H4 (cell line): ENCODE data around the gene PLCG2. TPM values are rescaled to one million over a fixed set of nuclear protein-coding genes. Genes with fewer than 3 reads are reported as not detected.
"Not testable (repeated sequence)": the region's sequence is repeated elsewhere in the genome, so short reads cannot be mapped to it uniquely, and the experiment has no call there.

Experiments used
- DNase-seq: peaks from one replicate; pipeline ENCODE4 v3.0.0-alpha.2; 2015; ENCODE audit warnings: low spot score
- total RNA-seq: library from RNA; depleted of rRNA; stranded (reverse); fragments of >200 nt; shearing (Covaris generic); gene quantifications from 2 replicates; pipeline ENCODE4 v1.2.3, GENCODE V29; 2014

Gene PLCG2
- total RNA-seq, 1 experiment from 2014 or later: 3.2 TPM

DNA sequence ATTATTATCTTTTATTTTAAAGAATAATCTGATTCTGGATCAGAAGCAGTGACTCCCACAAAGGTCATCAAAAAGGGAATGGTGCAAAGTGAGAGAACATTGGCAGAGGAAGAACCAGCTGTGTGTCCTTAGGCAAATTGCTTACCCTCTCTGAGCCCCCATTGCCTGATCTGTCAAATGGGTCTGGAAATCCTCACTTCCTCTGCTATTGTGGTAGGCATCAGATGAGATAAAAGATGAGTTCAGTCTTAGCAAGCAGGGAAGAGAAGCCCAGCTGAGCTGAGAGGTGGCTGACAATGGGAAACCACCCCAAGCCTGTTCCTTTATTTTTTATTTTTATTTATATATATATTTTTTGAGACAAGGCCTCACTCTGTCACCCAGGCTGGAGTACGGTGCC is 24.2 kb upstream of the PLCG2 start:
- no peak for DNase-seq

GRCh38 chr16:81755915-81756614 is 23.0 kb upstream of the PLCG2 start:
- DNase-seq: no peak

DNA sequence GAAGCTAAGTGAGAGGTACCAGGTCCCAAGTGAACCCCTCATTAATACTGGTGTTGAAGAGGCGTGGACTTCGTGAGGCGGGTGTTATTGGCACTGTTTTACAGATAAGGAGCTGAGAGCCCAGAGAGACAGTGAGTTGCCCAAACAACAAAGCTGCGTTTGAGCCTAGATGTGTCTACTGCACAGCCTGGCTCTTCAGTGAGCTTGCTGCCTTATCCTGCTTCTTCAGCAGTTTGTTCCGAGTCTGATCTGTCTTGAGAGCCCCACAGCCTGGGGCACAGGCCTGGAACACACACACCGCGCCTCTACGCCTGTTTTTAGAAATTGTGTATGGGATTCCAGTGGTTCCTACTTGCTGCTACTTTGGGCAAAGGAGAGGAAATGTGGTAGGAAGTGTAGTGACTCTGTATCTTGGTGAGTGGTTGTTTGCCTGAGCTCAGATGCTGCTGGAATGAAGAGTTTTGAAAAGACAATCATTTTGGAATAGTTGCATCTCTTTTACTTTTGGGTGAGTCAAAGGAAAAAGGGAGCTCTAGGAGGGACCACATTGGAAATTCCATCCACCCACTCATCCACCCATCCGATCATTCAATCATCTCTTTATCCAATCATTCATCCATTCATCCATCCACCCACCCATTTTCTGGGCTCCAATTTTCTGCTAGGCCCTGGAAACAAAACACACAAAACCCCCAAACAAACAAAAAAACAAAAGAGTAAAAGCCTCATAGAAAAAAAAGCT is 22.3 kb upstream of the PLCG2 start:
- DNase-seq: no peak

DNA sequence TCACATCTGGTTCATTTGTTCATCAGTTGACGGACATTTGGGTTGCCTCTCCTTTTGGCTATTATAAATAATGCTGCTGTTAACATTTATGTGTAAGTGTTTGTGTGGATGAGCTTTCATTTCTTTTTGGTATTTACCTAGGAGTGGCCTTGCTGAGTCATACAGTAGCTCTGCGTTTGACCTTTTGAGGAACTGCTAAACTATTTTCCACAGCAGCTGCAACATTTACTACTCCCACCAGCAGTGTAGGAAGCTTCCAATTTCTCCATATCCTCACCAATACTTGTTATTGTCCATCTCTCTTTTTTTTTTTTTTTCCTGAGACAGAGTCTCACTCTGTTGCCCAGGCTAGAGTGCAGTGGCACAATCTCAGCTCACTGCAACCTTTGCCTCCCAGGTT is 20.7 kb upstream of the PLCG2 start:
- DNase-seq: no peak

- not testable (repeated sequence) for DNase-seq
Measured at GRCh38 chr16:81762322-81762721, 16.8 kb upstream of the PLCG2 start.

DNA sequence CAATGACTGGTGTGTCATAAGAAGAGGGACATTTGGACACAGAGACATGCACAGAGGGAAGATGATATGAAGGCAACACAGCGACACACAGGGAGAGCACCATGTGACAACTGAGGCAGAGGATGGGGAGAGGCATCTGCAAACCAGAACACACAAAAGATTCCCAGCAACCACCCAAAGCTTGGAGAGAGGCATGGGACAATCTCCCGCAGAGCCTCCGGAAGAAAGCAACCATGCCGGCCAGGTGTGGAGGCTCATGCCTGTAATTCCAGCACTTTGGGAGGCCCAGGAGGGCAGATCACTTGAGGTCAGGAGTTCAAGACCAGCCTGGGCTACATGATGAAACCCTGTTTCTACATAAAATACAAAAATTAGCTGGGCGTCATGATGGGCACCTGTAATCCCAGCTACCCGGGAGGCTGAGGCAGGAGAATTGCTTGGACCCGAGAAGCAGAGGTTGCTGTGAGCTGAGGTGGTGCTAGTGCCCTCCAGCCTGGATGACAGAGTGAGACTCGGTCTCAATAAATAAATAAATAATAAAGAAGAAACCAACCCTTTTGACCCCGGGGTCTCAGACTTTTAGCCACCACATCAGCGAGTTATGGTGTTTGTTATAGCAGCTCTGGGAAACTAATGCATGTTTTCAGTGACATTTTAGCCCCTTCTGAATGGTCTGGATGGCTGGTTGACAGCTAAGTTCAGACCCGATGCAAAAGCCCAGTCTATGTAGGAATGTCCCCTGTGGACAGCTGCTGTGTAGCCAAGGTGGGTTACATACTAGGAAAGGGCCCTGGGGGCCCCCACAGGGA is 13.8 kb upstream of the PLCG2 start:
- peak; percentile 34 for DNase-seq

DNA sequence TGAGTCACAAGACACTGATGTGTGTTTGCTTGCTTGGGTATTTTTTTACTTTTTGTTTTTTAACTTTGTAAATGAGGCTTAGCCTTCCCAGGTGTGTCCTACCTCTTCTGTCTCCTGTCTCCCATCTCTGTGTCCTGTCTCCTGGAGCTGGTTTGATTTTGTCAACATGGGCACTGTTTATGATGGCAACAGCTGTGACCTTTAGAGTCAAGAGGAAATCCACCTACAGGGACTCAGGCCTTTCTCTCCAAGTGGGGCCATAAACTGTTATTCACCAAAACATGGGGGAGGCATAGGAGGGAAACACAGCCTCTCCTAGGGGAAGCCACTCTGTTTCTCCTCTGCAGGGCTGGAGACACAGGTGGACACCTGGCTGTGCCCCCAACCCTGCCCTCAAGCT is 13.1 kb upstream of the PLCG2 start:
- no peak for DNase-seq

DNA sequence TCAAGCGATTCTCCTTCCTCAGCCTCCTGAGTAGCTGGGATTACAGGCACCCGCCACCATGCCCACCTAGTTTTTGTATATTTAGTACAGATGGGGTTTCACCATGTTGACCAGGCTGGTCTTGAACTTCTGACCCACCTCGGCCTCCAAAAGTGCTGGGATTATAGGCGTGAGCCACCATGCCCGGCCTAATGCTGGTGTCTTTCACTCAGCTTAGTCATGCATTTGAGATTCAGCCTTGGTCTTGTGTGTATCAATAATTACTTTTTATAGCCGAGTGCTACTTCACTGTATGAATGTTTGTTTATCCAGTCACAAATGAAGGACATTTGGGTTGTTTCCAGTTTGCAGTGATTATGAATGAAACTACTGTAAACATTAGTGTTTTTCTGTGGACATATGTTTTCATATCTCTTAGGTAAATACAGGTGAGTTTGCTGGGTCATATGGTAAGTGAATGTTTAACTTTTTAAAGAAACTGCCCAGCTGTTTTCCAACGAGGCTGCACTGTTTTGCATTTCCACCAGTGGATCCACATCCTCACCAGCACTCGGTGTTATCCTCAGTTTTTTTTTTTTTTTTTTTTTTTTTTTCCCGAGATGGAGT is 11.0 kb upstream of the PLCG2 start:
- DNase-seq: no peak

- DNase-seq: no peak
Measured at GRCh38 chr16:81770008-81770407, 9.1 kb upstream of the PLCG2 start.

GRCh38 chr16:81774348-81774747 is 4.7 kb upstream of the PLCG2 start:
- DNase-seq: no peak

GRCh38 chr16:81775570-81775969 is 3.5 kb upstream of the PLCG2 start:
- DNase-seq: no peak

DNA sequence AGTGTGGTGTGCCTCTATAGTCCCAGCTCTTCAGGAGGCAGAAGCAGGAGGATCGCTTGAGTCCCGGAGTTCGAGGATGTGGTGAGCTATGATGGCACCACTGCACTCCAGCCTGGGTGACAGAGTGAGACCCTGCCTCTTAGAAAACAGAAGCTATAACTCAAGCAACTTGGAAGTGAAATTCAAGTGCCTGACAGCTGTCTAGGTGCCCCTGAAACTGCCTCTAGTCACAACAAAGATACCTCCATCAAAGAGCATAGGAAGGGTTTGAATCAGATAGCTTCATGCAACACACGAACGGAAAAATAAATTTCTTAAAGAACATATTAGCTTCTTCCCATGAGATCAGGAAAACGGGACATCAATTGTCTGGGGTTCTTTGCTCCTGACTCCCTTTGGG is 860 bp upstream of the PLCG2 start:
- DNase-seq: no peak

- no peak for DNase-seq
Measured at GRCh38 chr16:81779536-81780320, 637 bp downstream of the PLCG2 start.

DNA sequence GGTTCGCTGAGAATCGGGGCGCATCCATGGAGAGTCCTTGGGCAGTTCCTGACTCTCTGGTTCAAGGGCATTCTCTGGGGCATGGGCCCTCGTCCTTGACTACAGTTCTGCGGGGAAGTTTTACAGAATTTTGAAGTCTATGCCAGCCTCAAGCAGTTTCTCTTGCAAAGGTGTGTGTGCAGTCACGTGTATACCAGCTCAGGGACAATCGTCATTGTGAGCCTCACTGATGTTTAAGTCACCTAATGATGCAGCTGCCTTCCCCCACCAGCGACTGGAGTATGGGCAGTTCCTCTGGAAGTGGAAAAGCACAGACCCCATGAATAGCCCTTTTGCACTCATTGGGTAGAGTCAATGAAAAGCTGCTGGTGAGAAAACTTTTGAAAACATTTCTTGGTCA is 1.3 kb downstream of the PLCG2 start:
- DNase-seq: no peak

DNA sequence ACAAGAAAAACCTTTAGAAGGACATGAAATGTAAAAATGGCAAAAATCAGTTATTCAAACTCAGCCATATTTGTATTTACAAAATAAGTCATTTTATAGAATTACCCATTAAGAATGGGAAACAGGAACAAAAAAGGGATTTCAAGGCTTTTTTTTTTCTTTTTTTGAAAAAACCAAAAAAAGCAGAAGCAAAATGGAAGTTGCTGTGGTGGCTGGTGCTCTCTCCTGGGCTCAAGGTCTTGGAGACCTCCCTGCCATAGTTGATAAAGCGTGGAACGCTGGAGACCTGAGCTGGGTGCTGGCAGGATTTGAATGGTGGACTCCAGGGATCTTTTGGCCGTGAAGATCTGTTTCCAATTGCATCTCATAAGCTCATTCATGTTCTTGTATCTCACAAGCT is 3.1 kb downstream of the PLCG2 start:
- DNase-seq: no peak

DNA sequence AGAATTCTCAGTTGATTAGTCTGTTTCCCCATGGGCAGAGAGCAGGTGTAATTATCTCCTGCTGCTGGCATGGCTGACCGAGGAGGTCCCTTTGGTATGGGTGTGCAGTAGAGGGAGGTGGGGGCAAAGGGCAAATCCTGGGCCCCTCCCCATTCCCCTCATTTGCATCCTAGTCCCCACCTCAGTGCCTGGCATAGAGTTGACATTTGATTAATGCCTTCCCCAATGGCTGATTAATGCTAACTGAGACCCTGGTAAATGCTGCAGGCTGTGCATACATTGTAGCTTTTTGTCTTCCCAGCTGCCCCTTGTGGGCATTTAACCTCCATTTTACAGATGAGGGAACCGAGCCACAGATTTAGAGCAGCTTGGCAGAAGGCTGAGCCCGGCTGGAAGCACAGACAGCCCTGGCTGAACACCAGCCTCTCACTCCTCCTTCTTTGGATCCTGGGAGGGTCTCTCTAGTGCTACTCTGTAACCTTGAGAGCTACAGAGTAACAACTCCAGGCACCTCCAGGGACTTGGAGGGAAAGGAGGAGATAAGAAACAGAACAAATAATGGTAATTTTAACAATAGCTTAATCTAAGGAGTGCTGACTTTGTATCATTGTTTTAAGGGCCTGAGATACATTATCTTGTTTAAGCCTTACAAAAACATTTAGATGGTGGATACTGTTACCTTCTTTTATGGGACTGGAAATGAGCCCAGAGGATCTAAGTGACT is 5.1 kb downstream of the PLCG2 start:
- no peak for DNase-seq

DNA sequence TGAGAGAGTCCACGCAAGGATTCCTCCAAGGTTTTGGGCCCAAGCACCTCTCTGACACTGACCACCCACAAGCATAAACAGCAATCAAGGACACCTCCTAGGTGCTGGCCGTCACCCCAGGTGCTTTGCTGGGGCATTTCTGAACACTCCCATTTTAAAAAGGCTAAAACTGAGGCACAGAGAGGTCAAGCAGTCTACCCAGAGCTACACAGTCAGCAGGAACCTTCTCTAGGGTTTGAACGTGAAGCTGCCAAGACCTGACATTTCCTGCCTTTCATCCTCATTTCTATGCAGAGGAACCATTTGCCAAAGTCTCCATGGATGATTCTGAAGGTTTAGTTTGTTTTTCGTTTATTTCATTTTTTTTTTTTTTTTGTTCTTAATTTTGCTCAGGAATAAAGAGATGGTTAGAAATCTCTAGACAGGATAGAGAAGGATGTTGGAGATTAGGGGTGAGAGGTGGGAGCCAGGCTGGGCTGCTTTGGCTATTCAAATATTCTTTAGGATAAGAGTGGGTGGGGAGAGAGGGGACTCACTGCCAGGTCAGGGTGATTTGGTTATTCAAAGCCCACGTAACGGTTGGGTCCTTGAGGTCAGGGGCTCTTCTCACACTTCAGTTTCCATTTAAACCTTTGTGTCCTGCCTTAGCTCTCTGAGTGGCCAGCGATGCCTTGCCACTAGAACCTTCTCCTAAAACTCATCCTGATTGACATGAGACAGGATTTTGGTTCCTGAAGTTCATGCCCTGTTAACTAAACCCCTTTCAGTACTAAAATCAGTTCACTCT is 6.2 kb downstream of the PLCG2 start:
- no peak for DNase-seq

DNA sequence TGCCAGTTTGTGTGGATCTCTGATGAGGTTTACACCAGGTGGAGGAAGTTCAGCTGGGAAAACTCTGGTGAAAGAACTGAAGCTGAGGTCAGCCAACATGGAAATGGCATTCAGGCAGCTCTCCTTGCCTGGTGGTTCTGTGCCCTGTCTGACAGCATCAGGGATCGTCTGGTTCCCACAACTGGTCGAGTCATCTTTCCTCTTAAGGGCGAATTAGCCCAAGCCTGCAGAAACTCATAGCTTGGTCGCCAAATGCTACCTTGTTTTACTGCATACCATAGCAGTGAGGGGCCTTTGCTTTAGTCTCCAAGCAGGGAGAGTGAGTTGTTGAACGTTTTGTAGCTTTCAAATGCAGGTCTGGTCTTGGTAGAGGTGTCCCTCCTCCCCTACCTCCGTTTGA is 7.2 kb downstream of the PLCG2 start:
- DNase-seq: no peak

DNA sequence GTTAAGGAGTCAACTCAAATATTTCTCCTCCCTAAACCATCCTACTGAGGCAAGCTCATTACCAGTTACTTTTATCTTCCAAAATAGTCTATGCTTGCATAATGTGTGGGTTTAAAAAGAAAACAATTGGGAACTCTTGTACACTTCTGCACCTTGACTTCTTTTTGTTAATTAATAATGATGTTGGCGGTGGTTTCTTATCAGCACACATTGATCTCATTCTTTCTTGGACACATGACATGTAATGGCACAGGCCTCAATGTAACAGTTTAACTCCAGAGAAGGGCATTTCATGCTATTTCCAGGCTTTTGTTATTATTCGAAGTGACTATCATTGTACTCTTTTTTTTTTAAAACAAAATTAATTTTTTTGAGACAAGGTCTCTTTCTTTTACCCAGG is 7.8 kb downstream of the PLCG2 start:
- DNase-seq: no peak

DNA sequence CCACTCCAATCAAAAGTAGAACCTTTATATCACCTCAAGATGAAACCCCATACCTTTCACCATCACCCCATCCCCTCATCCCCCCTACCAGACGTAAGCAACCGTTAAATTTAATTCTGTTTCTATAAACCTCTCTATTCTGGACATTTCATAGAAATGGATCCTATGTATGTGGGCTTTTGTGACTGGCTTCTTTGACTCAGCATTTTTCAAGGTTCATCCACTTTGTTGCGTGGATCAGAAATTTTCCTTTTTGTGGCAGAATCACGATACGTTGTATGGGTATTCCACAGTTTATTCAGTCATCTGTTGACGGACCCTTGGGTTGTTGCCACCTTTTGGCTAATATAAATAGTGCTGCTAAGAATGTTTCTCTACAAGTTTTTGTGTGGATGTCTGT is 8.6 kb downstream of the PLCG2 start:
- DNase-seq: no peak
